ENCODE data around the gene NDE1.

Gene NDE1

DNA sequence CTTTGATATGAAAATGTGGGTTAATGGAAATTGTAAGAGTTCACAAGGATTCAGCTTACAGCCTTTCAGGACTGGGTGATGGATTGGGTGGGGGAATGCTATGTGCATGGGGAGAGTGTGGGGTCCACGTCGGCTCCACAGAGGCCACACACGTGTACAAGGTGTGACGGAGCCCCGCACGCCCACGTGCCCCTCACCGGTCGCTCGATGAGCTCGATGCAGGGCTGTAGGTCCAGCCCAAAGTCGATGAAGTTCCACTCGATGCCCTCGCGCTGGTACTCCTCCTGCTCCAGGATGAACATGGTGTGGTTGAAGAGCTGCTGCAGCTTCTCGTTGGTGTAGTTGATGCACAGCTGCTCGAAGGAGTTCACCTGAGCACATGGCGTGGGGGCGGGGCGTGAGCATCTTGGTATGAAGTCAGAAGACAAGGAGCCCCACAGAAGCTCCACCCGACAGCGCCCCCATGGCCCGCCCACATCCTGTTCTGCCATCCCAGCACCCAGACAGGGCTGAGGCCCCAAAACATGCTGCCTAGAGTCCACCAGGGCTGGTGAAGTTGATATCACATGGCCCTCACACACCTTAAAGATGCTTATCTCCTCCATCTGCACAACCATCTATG lies 107.7 kb downstream of the NDE1 start:
- no peaks in the 10 kb centered on the region for H3K27me3 ChIP-seq (replicated peaks in 2 of 5; ENCODE audit: control insufficient read depth in 4 of 5, insufficient read depth in 5 of 5, low read length in 4 of 5)
- no peak overlapping the region for H3K27ac ChIP-seq (ENCODE audit: insufficient read depth in 1 of 2, low read depth in 1 of 2, low read length in 2 of 2, poor library complexity in 1 of 2, severe bottlenecking in 2 of 2)
- H3K4me3 ChIP-seq (ENCODE audit: control insufficient read depth in 1 of 7, extremely low read depth in 1 of 7, insufficient read depth in 4 of 7, low read depth in 2 of 7, low read length in 6 of 7) = no peak overlapping the region
- ChIA-PET CTCF (interaction anchor here (0.6 to 1.5 kb wide), 6 partner anchors 11 to 376 kb away, joined by 3 to 4 read pairs (median 4); no protein-coding TSS in a partner anchor), POLR2A (interaction anchor here (0.6 kb wide), 1 partner anchor 18 kb away, joined by 7 read pairs; no protein-coding TSS in a partner anchor)
- no peaks in the 10 kb centered on the region for H3K4me1 ChIP-seq (ENCODE audit: control extremely low read depth in 1 of 4, control insufficient read depth in 4 of 4, insufficient read depth in 4 of 4, low read length in 3 of 4)
- no peak for DNase-seq
- no peaks in the 10 kb centered on the region for H3K36me3 ChIP-seq (ENCODE audit: control insufficient read depth in 4 of 4, insufficient read depth in 4 of 4, low read length in 3 of 4)
- no peaks in the 10 kb centered on the region for H3K9me3 ChIP-seq (ENCODE audit: control extremely low read depth in 1 of 5, control insufficient read depth in 4 of 5, insufficient read depth in 2 of 5, low read depth in 1 of 5, low read length in 4 of 5)
- 91% methylated on average over 23 of the region's 23 CpGs for WGBS (ENCODE audit: insufficient coverage)

DNA sequence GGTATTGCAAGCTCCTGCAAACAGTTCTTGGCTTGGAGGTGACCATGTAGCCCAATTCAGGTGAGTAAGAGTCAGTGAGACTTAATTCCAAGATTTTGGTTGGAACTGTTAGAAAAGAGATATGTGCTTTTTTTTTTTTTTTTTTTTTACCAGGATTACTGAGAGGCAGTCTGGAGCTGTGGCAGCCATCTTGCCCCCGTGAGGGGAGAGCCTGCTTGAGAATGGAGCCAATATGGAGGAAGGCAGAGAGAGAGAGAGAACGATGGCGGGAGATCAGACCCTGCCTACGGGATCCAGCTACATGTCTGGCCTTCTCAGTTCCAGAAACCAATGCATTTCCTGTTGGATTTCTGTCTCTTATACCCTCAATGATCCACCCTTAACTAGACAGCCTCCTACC lies 109.0 kb downstream of the NDE1 start:
- Histone ChIP-seq H3K27ac (ENCODE audit: insufficient read depth in 1 of 2, low read depth in 1 of 2, low read length in 2 of 2, poor library complexity in 1 of 2, severe bottlenecking in 2 of 2) (no peak overlapping the region), H3K4me1 (ENCODE audit: control extremely low read depth in 1 of 4, control insufficient read depth in 4 of 4, insufficient read depth in 4 of 4, low read length in 3 of 4) (no peaks in the 10 kb centered on the region), H3K27me3 (replicated peaks in 2 of 5; ENCODE audit: control insufficient read depth in 4 of 5, insufficient read depth in 5 of 5, low read length in 4 of 5) (no peaks in the 10 kb centered on the region), H3K9me3 (ENCODE audit: control extremely low read depth in 1 of 5, control insufficient read depth in 4 of 5, insufficient read depth in 2 of 5, low read depth in 1 of 5, low read length in 4 of 5) (no peaks in the 10 kb centered on the region), H3K4me3 (ENCODE audit: control insufficient read depth in 1 of 7, extremely low read depth in 1 of 7, insufficient read depth in 4 of 7, low read depth in 2 of 7, low read length in 6 of 7) (no peak overlapping the region), H3K36me3 (ENCODE audit: control insufficient read depth in 4 of 4, insufficient read depth in 4 of 4, low read length in 3 of 4) (no peaks in the 10 kb centered on the region)
- ChIA-PET CTCF (interaction anchor here (0.6 kb wide), 1 partner anchor 384 kb away, joined by 4 read pairs; no protein-coding TSS in a partner anchor), POLR2A (interaction anchor here (0.6 kb wide), 1 partner anchor 321 kb away, joined by 4 read pairs; no protein-coding TSS in a partner anchor)
- no peak for DNase-seq
- WGBS (ENCODE audit: insufficient coverage) = 100% methylated on average over 1 of the region's 4 CpGs

DNA sequence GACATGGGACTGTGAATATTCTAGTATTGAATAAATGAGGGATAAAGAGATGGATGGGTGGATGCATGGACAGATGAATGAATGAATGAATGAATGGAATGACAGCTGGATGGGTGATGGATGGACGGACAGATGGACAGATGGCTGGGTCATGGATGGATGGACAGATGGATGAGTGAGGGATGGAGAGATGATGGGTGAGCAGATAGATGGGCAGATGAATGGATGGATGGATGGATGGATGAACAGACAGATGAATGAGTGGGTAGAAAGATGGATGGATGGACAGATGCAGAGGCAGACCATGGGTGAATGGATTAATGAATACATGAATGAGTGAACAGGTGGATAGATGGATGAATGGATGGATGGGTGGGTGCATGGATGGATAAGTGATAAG lies 110.1 kb downstream of the NDE1 start:
- no peak overlapping the region for H3K27ac ChIP-seq (ENCODE audit: insufficient read depth in 1 of 2, low read depth in 1 of 2, low read length in 2 of 2, poor library complexity in 1 of 2, severe bottlenecking in 2 of 2)
- 95% methylated on average over 1 of the region's 1 CpG for WGBS (ENCODE audit: insufficient coverage)
- ChIA-PET CTCF (interaction anchor here (0.5 to 2.1 kb wide), 4 partner anchors 8 to 16 kb away, joined by 3 to 11 read pairs (median 4); no protein-coding TSS in a partner anchor), POLR2A (no interaction called here)
- DNase-seq = no peak
- no peaks in the 10 kb centered on the region for H3K4me1 ChIP-seq (ENCODE audit: control extremely low read depth in 1 of 4, control insufficient read depth in 4 of 4, insufficient read depth in 4 of 4, low read length in 3 of 4)
- no peaks in the 10 kb centered on the region for H3K36me3 ChIP-seq (ENCODE audit: control insufficient read depth in 4 of 4, insufficient read depth in 4 of 4, low read length in 3 of 4)
- H3K9me3 ChIP-seq (ENCODE audit: control extremely low read depth in 1 of 5, control insufficient read depth in 4 of 5, insufficient read depth in 2 of 5, low read depth in 1 of 5, low read length in 4 of 5) = no peaks in the 10 kb centered on the region
- no peaks in the 10 kb centered on the region for H3K27me3 ChIP-seq (replicated peaks in 2 of 5; ENCODE audit: control insufficient read depth in 4 of 5, insufficient read depth in 5 of 5, low read length in 4 of 5)
- H3K4me3 ChIP-seq (ENCODE audit: control insufficient read depth in 1 of 7, extremely low read depth in 1 of 7, insufficient read depth in 4 of 7, low read depth in 2 of 7, low read length in 6 of 7) = no peak overlapping the region

DNA sequence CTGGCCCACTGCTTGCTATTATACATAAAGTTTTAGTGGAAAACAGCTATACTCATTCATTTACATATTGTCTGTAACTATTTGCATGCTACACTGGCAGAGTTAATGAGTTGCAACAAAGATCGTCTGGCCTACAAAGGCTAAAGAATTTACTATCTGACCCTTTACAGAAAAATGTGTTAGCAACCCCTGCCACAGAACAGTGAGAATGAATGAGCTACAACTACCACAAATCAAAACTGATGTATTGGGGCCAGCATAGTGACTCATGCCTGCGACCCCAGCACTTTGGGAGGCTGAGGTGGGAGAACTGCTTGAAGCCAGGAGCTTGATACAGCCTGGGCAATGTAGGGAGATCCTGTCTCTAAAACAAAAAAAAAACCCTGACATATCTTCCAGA lies 114.1 kb downstream of the NDE1 start:
- ChIA-PET CTCF (interaction anchor here (0.8 to 1.5 kb wide), 6 partner anchors 8 to 426 kb away, joined by 3 to 5 read pairs (median 4); no protein-coding TSS in a partner anchor), POLR2A (no interaction called here)
- peaks cover 0 to 2% (median 0%) of the 10 kb centered on the region in 4 experiments for H3K4me1 ChIP-seq (ENCODE audit: control extremely low read depth in 1 of 4, control insufficient read depth in 4 of 4, insufficient read depth in 4 of 4, low read length in 3 of 4)
- H3K9me3 ChIP-seq (ENCODE audit: control extremely low read depth in 1 of 5, control insufficient read depth in 4 of 5, insufficient read depth in 2 of 5, low read depth in 1 of 5, low read length in 4 of 5) = peaks cover 0 to 8% (median 3%) of the 10 kb centered on the region in 5 experiments
- H3K4me3 ChIP-seq (ENCODE audit: control insufficient read depth in 1 of 7, extremely low read depth in 1 of 7, insufficient read depth in 4 of 7, low read depth in 2 of 7, low read length in 6 of 7) = no peak overlapping the region
- no peak overlapping the region for H3K27ac ChIP-seq (ENCODE audit: insufficient read depth in 1 of 2, low read depth in 1 of 2, low read length in 2 of 2, poor library complexity in 1 of 2, severe bottlenecking in 2 of 2)
- H3K27me3 ChIP-seq (replicated peaks in 2 of 5; ENCODE audit: control insufficient read depth in 4 of 5, insufficient read depth in 5 of 5, low read length in 4 of 5) = no peaks in the 10 kb centered on the region
- DNase-seq = no peak
- no peaks in the 10 kb centered on the region for H3K36me3 ChIP-seq (ENCODE audit: control insufficient read depth in 4 of 4, insufficient read depth in 4 of 4, low read length in 3 of 4)
- 100% methylated on average over 2 of the region's 2 CpGs for WGBS (ENCODE audit: insufficient coverage)

DNA sequence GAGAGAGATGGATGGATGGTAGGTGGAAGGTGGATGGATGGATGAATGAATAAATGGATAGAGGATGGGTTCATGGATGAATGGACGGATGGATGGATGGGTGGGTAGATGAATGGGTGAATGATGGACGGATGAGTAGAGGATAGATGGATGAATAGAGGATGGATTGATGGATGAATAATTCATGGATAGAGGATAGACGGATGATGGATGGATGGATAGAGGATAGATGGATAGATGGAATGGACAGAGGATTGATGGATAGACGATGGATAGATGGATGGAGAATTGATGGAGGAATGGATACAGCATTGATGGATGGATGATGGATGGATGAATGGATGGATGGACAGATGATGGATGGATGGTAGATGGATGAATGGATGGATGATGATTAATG lies 115.1 kb downstream of the NDE1 start:
- H3K27me3 ChIP-seq (replicated peaks in 2 of 5; ENCODE audit: control insufficient read depth in 4 of 5, insufficient read depth in 5 of 5, low read length in 4 of 5) = no peaks in the 10 kb centered on the region
- H3K36me3 ChIP-seq (ENCODE audit: control insufficient read depth in 4 of 4, insufficient read depth in 4 of 4, low read length in 3 of 4) = no peaks in the 10 kb centered on the region
- POLR2A ChIA-PET = interaction anchor here (1.0 kb wide), 1 partner anchor 297 kb away, joined by 3 read pairs; no protein-coding TSS in a partner anchor
- peaks cover 0 to 8% (median 3%) of the 10 kb centered on the region in 5 experiments for H3K9me3 ChIP-seq (ENCODE audit: control extremely low read depth in 1 of 5, control insufficient read depth in 4 of 5, insufficient read depth in 2 of 5, low read depth in 1 of 5, low read length in 4 of 5)
- CTCF ChIA-PET = interaction anchor here (0.7 to 1.9 kb wide), 10 partner anchors 10 to 376 kb away, joined by 3 to 9 read pairs (median 4); no protein-coding TSS in a partner anchor
- no peak overlapping the region for H3K4me3 ChIP-seq (ENCODE audit: control insufficient read depth in 1 of 7, extremely low read depth in 1 of 7, insufficient read depth in 4 of 7, low read depth in 2 of 7, low read length in 6 of 7)
- no peak overlapping the region for H3K27ac ChIP-seq (ENCODE audit: insufficient read depth in 1 of 2, low read depth in 1 of 2, low read length in 2 of 2, poor library complexity in 1 of 2, severe bottlenecking in 2 of 2)
- DNase-seq = no peak
- H3K4me1 ChIP-seq (ENCODE audit: control extremely low read depth in 1 of 4, control insufficient read depth in 4 of 4, insufficient read depth in 4 of 4, low read length in 3 of 4) = peaks cover 0 to 2% (median 0%) of the 10 kb centered on the region in 4 experiments
- 97% methylated on average over 4 of the region's 4 CpGs for WGBS (ENCODE audit: insufficient coverage)

DNA sequence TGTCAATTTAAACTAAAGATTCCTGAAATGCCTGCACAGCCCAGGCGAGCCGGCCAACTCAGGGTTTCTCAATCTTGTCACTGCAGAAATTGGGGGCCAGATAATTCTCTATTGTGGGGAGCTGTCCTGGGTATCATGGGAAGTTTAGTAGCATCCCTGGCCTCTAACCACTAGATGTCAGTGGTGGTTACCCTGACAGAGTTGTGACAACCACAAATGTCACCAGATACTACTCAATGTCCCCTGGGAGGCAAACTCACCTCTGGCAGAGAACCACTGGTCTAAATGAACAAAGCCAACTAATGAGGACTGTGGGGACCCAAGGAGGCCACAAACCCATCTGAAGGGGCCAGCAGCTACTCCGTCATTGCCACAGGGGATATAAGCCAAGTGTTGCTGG lies 115.8 kb downstream of the NDE1 start:
- no peaks in the 10 kb centered on the region for H3K36me3 ChIP-seq (ENCODE audit: control insufficient read depth in 4 of 4, insufficient read depth in 4 of 4, low read length in 3 of 4)
- DNase-seq = peak; percentile 62 to 82 (median 78)
- H3K27me3 ChIP-seq (replicated peaks in 2 of 5; ENCODE audit: control insufficient read depth in 4 of 5, insufficient read depth in 5 of 5, low read length in 4 of 5) = no peaks in the 10 kb centered on the region
- peaks cover 0 to 8% (median 3%) of the 10 kb centered on the region in 5 experiments for H3K9me3 ChIP-seq (ENCODE audit: control extremely low read depth in 1 of 5, control insufficient read depth in 4 of 5, insufficient read depth in 2 of 5, low read depth in 1 of 5, low read length in 4 of 5)
- H3K4me3 ChIP-seq (ENCODE audit: control insufficient read depth in 1 of 7, extremely low read depth in 1 of 7, insufficient read depth in 4 of 7, low read depth in 2 of 7, low read length in 6 of 7) = no peak overlapping the region
- 54% methylated on average over 2 of the region's 3 CpGs for WGBS (ENCODE audit: insufficient coverage)
- ChIA-PET CTCF (interaction anchor here (0.7 to 1.9 kb wide), 11 partner anchors 9 to 375 kb away, joined by 3 to 9 read pairs (median 4); no protein-coding TSS in a partner anchor), POLR2A (interaction anchor here (1.0 to 1.1 kb wide), 2 partner anchors 56 to 296 kb away, joined by 3 read pairs; no protein-coding TSS in a partner anchor)
- no peak overlapping the region for H3K27ac ChIP-seq (ENCODE audit: insufficient read depth in 1 of 2, low read depth in 1 of 2, low read length in 2 of 2, poor library complexity in 1 of 2, severe bottlenecking in 2 of 2)
- peaks cover 0 to 2% (median 0%) of the 10 kb centered on the region in 4 experiments for H3K4me1 ChIP-seq (ENCODE audit: control extremely low read depth in 1 of 4, control insufficient read depth in 4 of 4, insufficient read depth in 4 of 4, low read length in 3 of 4)

DNA sequence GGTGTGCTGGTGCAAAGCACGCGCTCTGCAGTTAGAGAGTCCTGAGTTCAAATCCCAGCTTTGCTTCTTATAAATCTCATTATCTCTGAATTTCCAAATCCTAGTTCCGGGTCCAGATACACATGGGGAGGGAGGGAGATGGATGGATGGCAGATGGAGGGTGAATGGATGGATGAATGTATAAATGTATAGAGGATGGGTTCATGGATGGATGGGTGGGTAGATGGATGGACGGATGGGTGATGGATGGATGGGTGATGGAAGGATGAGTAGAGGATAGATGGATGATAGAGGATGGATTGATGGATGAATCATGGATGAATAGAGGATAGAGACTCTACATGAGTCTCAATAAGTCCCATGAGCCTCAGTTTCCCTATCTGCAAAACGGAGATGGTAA lies 116.9 kb downstream of the NDE1 start:
- no peak overlapping the region for H3K4me3 ChIP-seq (ENCODE audit: control insufficient read depth in 1 of 7, extremely low read depth in 1 of 7, insufficient read depth in 4 of 7, low read depth in 2 of 7, low read length in 6 of 7)
- 100% methylated on average over 2 of the region's 5 CpGs for WGBS (ENCODE audit: insufficient coverage)
- DNase-seq = no peak
- ChIA-PET CTCF (interaction anchor here (1.5 to 1.9 kb wide), 4 partner anchors 10 to 56 kb away, joined by 4 to 9 read pairs (median 6); no protein-coding TSS in a partner anchor), POLR2A (interaction anchor here (1.1 kb wide), 1 partner anchor 55 kb away, joined by 3 read pairs; no protein-coding TSS in a partner anchor)
- H3K9me3 ChIP-seq (ENCODE audit: control extremely low read depth in 1 of 5, control insufficient read depth in 4 of 5, insufficient read depth in 2 of 5, low read depth in 1 of 5, low read length in 4 of 5) = peaks cover 0 to 8% (median 3%) of the 10 kb centered on the region in 5 experiments
- no peak overlapping the region for H3K27ac ChIP-seq (ENCODE audit: insufficient read depth in 1 of 2, low read depth in 1 of 2, low read length in 2 of 2, poor library complexity in 1 of 2, severe bottlenecking in 2 of 2)
- no peaks in the 10 kb centered on the region for H3K27me3 ChIP-seq (replicated peaks in 2 of 5; ENCODE audit: control insufficient read depth in 4 of 5, insufficient read depth in 5 of 5, low read length in 4 of 5)
- H3K4me1 ChIP-seq (ENCODE audit: control extremely low read depth in 1 of 4, control insufficient read depth in 4 of 4, insufficient read depth in 4 of 4, low read length in 3 of 4) = peaks cover 0 to 2% (median 0%) of the 10 kb centered on the region in 4 experiments
- no peaks in the 10 kb centered on the region for H3K36me3 ChIP-seq (ENCODE audit: control insufficient read depth in 4 of 4, insufficient read depth in 4 of 4, low read length in 3 of 4)

All from common myeloid progenitor, CD34-positive (primary cell).